Testis (tissue), 3 donors: Measurements from ENCODE around the gene MAPK10. TPM values are rescaled to one million over a fixed set of nuclear protein-coding genes. Genes with fewer than 3 reads are reported as not detected.

Experiments used
- DNase-seq: peaks from one replicate; pipeline ENCODE4 v3.0.0-alpha.2; 2019
- H3K27ac ChIP-seq, 2 donors: fragments of 200-600 bp; sonication (generic); one replicate each; pipeline ENCODE4 v1.5.1; 2019
- H3K27me3 ChIP-seq: fragments of 200-600 bp; sonication (generic); one replicate; pipeline ENCODE4 v1.5.1; 2019
- H3K36me3 ChIP-seq: fragments of 200-600 bp; sonication (generic); one replicate; pipeline ENCODE4 v1.5.1; 2017; ENCODE audit warnings: low read depth; ENCODE audit errors: missing control alignments
- H3K4me1 ChIP-seq: fragments of 200-600 bp; sonication (generic); one replicate; pipeline ENCODE4 v1.5.1; 2019
- H3K4me3 ChIP-seq, 2 donors: fragments of 200-600 bp; sonication (generic); one replicate each; pipeline ENCODE4 v1.5.1; 2017 to 2019
- H3K9me3 ChIP-seq: fragments of 200-600 bp; sonication (generic); one replicate; pipeline ENCODE4 v1.5.1; 2017
- POLR2A ChIP-seq: fragments of 450-650 bp; IDR thresholded peaks from one replicate; pipeline ENCODE4 v1.6.1; 2017; ENCODE audit warnings: antibody characterized with exemption, mild to moderate bottlenecking, moderate library complexity
- WGBS, 2 donors: methylation state at CpG; one replicate each; pipeline ENCODE4 v1.1.5; 2018; 5-methylcytosine and 5-hydroxymethylcytosine counted together
- intact Hi-C: fragments of 100-400 bp; cut with DNase I; formaldehyde crosslinking; loops from one replicate; pipeline ENCODE4 v1.15.1; 2023; ENCODE audit warnings: low total_unique reads
- polyA plus RNA-seq: library from polyadenylated mRNA; stranded (reverse); fragments of 350-450 nt; fragmentation: Illumina TruSeq; extraction: RNeasy Lipid Tissue Mini Kit (QIAGEN cat#74804); gene quantifications from one replicate; pipeline ENCODE4 v1.2.3, GENCODE V29; 2014; ENCODE audit warnings: low read depth, low replicate concordance; ENCODE audit not compliant: insufficient read depth
- total RNA-seq, 2 donors: library from RNA; depleted of rRNA; stranded (reverse); fragments of >200 nt; gene quantifications; one replicate each; pipeline ENCODE4 v1.2.3, GENCODE V29; 2016
- TF ChIP-seq, protein P1 (sequence below), 3 experiments: fragments of 450-650 bp in 2 of 3; fragments of 200-600 bp in 1 of 3; sonication (generic) in 1 of 3; IDR thresholded peaks; one replicate each; pipeline ENCODE4 v1.5.1; 2016 to 2019; ENCODE audit warnings: antibody characterized with exemption in 3 of 3, mild to moderate bottlenecking in 2 of 3, moderate library complexity in 1 of 3

Gene MAPK10
- total and polyA plus RNA-seq, 3 donors from 2014 or later = 56.1 to 64.6 (median 61.1) TPM

GRCh38 chr4:86271057-86271456 is 88.8 kb downstream of the MAPK10 start:
- intact Hi-C loops = no loop called here
- Histone ChIP-seq H3K9me3 (no peaks in the 10 kb centered on the region), H3K27ac (no peak overlapping the region), H3K4me1 (no peaks in the 10 kb centered on the region), H3K27me3 (no peaks in the 10 kb centered on the region), H3K4me3 (no peak overlapping the region), H3K36me3 (no peaks in the 10 kb centered on the region)
- TF ChIP-seq, protein P1, sequence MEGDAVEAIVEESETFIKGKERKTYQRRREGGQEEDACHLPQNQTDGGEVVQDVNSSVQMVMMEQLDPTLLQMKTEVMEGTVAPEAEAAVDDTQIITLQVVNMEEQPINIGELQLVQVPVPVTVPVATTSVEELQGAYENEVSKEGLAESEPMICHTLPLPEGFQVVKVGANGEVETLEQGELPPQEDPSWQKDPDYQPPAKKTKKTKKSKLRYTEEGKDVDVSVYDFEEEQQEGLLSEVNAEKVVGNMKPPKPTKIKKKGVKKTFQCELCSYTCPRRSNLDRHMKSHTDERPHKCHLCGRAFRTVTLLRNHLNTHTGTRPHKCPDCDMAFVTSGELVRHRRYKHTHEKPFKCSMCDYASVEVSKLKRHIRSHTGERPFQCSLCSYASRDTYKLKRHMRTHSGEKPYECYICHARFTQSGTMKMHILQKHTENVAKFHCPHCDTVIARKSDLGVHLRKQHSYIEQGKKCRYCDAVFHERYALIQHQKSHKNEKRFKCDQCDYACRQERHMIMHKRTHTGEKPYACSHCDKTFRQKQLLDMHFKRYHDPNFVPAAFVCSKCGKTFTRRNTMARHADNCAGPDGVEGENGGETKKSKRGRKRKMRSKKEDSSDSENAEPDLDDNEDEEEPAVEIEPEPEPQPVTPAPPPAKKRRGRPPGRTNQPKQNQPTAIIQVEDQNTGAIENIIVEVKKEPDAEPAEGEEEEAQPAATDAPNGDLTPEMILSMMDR (IDR thresholded peaks at IDR 0.05) = no peak
- WGBS, 2 donors = 95 to 96% methylated on average over 1 of the region's 1 CpG
- no peak for DNase-seq

DNA sequence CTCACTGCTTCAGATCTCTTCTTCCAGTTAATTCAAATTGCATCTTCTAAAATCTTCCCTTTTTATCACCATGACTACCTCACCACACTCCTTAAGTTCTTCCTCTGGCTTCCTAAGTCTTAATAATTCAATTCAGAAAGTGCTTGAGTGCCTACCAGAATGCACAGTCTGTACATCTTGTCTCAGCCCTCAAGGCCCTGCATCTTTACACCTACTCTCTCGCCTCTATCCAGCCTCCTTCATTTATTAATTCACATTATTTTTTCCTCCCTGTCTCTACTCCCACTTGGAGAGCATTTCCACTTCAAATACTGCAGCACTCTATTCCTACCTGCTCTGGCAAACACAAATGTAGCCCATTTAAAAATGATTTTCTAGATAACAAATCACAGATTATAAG is 90.5 kb downstream of the MAPK10 start:
- WGBS, 2 donors = 72 to 85% methylated on average over 1 of the region's 1 CpG
- intact Hi-C loops = no loop called here
- no peaks in the 10 kb centered on the region for H3K27me3 ChIP-seq
- H3K36me3 ChIP-seq = no peaks in the 10 kb centered on the region
- H3K4me3 ChIP-seq = no peak overlapping the region
- no peak for TF ChIP-seq POLR2A
- TF ChIP-seq, protein P1 (IDR thresholded peaks at IDR 0.05) = no peak
- no peak overlapping the region for H3K27ac ChIP-seq
- no peaks in the 10 kb centered on the region for H3K4me1 ChIP-seq
- H3K9me3 ChIP-seq = no peaks in the 10 kb centered on the region
- no peak for DNase-seq

GRCh38 chr4:86264241-86264640 is 95.6 kb downstream of the MAPK10 start:
- H3K36me3 ChIP-seq = no peaks in the 10 kb centered on the region
- intact Hi-C loops = no loop called here
- H3K27ac ChIP-seq = no peak overlapping the region
- no peak for DNase-seq
- no peaks in the 10 kb centered on the region for H3K4me1 ChIP-seq
- no peak overlapping the region for H3K4me3 ChIP-seq
- H3K27me3 ChIP-seq = no peaks in the 10 kb centered on the region
- TF ChIP-seq POLR2A = no peak
- TF ChIP-seq, protein P1 (IDR thresholded peaks at IDR 0.05) = no peak
- no peaks in the 10 kb centered on the region for H3K9me3 ChIP-seq

GRCh38 chr4:86261636-86262035 is 98.2 kb downstream of the MAPK10 start:
- no peaks in the 10 kb centered on the region for H3K4me1 ChIP-seq
- no peaks in the 10 kb centered on the region for H3K36me3 ChIP-seq
- 78 to 80% methylated on average over 1 of the region's 1 CpG for WGBS, 2 donors
- no peak for DNase-seq
- H3K9me3 ChIP-seq = no peaks in the 10 kb centered on the region
- TF ChIP-seq, protein P1 (IDR thresholded peaks at IDR 0.05) = no peak
- TF ChIP-seq POLR2A = no peak
- H3K27me3 ChIP-seq = no peaks in the 10 kb centered on the region
- intact Hi-C loops = no loop called here
- no peak overlapping the region for H3K27ac ChIP-seq
- no peak overlapping the region for H3K4me3 ChIP-seq

DNA sequence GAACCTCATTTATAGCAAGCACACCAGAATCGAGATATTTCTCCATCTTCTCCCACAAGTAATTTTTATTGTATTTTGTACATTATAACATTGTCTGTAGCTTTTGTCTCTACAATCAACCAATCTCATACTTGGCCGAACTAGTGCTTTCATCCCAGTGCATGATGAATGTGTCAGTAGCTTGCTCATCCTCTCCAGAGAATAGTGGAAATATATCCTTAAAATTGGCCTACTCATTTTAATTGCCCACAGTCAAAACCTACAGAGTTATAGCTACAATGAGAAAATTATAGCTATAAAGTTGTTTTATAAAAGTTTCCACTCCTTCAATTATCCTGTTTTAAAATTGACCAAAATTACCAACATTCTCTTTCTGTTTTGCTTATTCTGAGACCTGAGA is 103.8 kb downstream of the MAPK10 start:
- DNase-seq = no peak
- 70 to 77% methylated on average over 2 of the region's 2 CpGs for WGBS, 2 donors
- H3K36me3 ChIP-seq = no peaks in the 10 kb centered on the region
- H3K27ac ChIP-seq = no peak overlapping the region
- no peaks in the 10 kb centered on the region for H3K9me3 ChIP-seq
- TF ChIP-seq, protein P1 (IDR thresholded peaks at IDR 0.05) = no peak
- TF ChIP-seq POLR2A = no peak
- no peaks in the 10 kb centered on the region for H3K27me3 ChIP-seq
- intact Hi-C loops = no loop called here
- no peak overlapping the region for H3K4me3 ChIP-seq
- H3K4me1 ChIP-seq = no peaks in the 10 kb centered on the region
